KMS-11 (cell line): Measurements from ENCODE around the gene PRUNE2.

Source experiments
- H2AFZ ChIP-seq: fragments of 200-600 bp; sonication (generic); 2 replicates; pipeline ENCODE4 v1.6.1; 2016; ENCODE audit warnings: antibody characterized with exemption, mixed run types, low read depth
- H3K27ac ChIP-seq: fragments of 200-600 bp; sonication (generic); 2 replicates; pipeline ENCODE4 v1.6.1; 2016; ENCODE audit warnings: mild to moderate bottlenecking, mixed run types
- H3K27me3 ChIP-seq: fragments of 200-600 bp; sonication (generic); 2 replicates; pipeline ENCODE4 v1.6.1; 2017; ENCODE audit warnings: mild to moderate bottlenecking, low read depth, mixed run types, moderate library complexity; ENCODE audit not compliant: insufficient read depth
- H3K36me3 ChIP-seq: fragments of 200-600 bp; sonication (generic); 2 replicates; pipeline ENCODE4 v1.6.1; 2017; ENCODE audit warnings: mild to moderate bottlenecking, mixed run types; ENCODE audit not compliant: insufficient read depth
- H3K4me1 ChIP-seq: fragments of 200-600 bp; sonication (generic); 2 replicates; pipeline ENCODE4 v1.6.1; 2016; ENCODE audit warnings: mild to moderate bottlenecking, low read depth, mixed run types; ENCODE audit not compliant: poor library complexity, severe bottlenecking
- H3K4me2 ChIP-seq: fragments of 200-600 bp; sonication (generic); 2 replicates; pipeline ENCODE4 v1.7.0; 2016; ENCODE audit warnings: mild to moderate bottlenecking, mixed run types
- H3K4me3 ChIP-seq: fragments of 200-600 bp; sonication (generic); IDR thresholded peaks from 2 replicates; pipeline ENCODE4 v1.6.1; 2017; ENCODE audit warnings: low read depth, low read length, mixed read lengths; ENCODE audit not compliant: insufficient read depth
- H3K79me2 ChIP-seq: fragments of 200-600 bp; sonication (generic); 2 replicates; pipeline ENCODE4 v1.6.1; 2016; ENCODE audit warnings: low read depth, mixed run types; ENCODE audit not compliant: insufficient read depth
- H3K9ac ChIP-seq: fragments of 200-600 bp; sonication (generic); 2 replicates; pipeline ENCODE4 v1.6.1; 2016; ENCODE audit warnings: mild to moderate bottlenecking, mixed run types
- H4K20me1 ChIP-seq: fragments of 200-600 bp; sonication (generic); 2 replicates; pipeline ENCODE4 v1.6.1; 2016; ENCODE audit warnings: mild to moderate bottlenecking, mixed run types; ENCODE audit not compliant: insufficient read depth
- CTCF ChIP-seq: fragments of 200-600 bp; sonication (generic); conservative IDR thresholded peaks from 2 replicates; pipeline ENCODE4 v1.6.1; 2017; ENCODE audit warnings: low read depth, mild to moderate bottlenecking, antibody characterized with exemption, low read length, moderate library complexity, mixed read lengths

PRUNE2 gene

GRCh38 chr9:76603448-76603895 lies 302.4 kb downstream of the PRUNE2 start:
- H4K20me1 ChIP-seq = no peaks in the 10 kb centered on the region
- no peaks in the 10 kb centered on the region for H3K4me1 ChIP-seq
- H2AFZ ChIP-seq = no peak overlapping the region
- H3K27me3 ChIP-seq = no peaks in the 10 kb centered on the region
- no peaks in the 10 kb centered on the region for H3K36me3 ChIP-seq
- no peak overlapping the region for H3K4me3 ChIP-seq
- H3K79me2 ChIP-seq = no peaks in the 10 kb centered on the region
- TF ChIP-seq CTCF = no peak
- H3K4me2 ChIP-seq = no peak overlapping the region
- H3K9ac ChIP-seq = no peak overlapping the region
- H3K27ac ChIP-seq = no peak overlapping the region

- Histone ChIP-seq H3K79me2 (no peaks in the 10 kb centered on the region), H3K27me3 (no peaks in the 10 kb centered on the region), H3K36me3 (no peaks in the 10 kb centered on the region), H3K27ac (no peak overlapping the region), H3K4me1 (no peaks in the 10 kb centered on the region), H3K4me2 (no peak overlapping the region), H3K9ac (no peak overlapping the region), H3K4me3 (no peak overlapping the region), H4K20me1 (no peaks in the 10 kb centered on the region), H2AFZ (no peak overlapping the region)
- no peak for TF ChIP-seq CTCF
These were observed 303.7 kb downstream of the PRUNE2 start for GRCh38 chr9:76602199-76602598.

DNA sequence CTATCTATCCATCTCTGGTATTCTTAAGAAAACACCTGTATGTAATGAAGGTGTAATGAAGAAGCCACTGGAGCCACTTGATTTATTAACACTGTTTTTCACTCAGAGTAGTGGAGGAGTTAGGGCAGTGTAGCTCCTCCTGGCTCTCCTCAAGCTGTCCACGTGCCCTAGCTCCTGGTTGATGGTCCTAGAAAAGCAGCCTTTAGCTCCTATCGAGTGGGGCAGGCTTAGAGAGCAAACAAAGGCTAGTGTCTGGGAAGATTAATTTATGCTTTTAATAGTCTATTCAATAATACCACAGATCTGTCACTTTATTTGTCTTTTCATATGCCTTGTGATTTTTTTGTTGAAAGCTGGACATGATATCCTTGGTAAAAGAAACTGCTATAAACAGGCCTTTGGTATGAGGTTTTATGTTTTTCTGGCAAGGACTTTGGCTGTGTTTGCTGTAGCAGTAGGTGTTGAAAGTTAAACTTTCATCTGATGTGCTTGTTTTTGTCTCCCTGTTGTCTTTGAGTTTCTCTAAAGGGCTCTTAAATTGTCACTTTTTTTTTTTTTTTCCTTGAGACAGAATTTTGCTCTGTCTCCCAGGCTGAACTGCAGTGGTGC lies 305.8 kb downstream of the PRUNE2 start:
- Histone ChIP-seq H3K9ac (no peak overlapping the region), H3K4me3 (no peak overlapping the region), H3K79me2 (no peaks in the 10 kb centered on the region), H3K4me2 (no peak overlapping the region), H2AFZ (no peak overlapping the region), H3K27me3 (no peaks in the 10 kb centered on the region), H4K20me1 (no peaks in the 10 kb centered on the region), H3K27ac (no peak overlapping the region), H3K36me3 (no peaks in the 10 kb centered on the region), H3K4me1 (no peaks in the 10 kb centered on the region)
- TF ChIP-seq CTCF = no peak

- H2AFZ ChIP-seq = no peak overlapping the region
- H3K36me3 ChIP-seq = no peaks in the 10 kb centered on the region
- H3K4me3 ChIP-seq = no peak overlapping the region
- H4K20me1 ChIP-seq = no peaks in the 10 kb centered on the region
- H3K79me2 ChIP-seq = no peaks in the 10 kb centered on the region
- TF ChIP-seq CTCF = no peak
- peaks cover 11% of the 10 kb centered on the region for H3K4me1 ChIP-seq
- no peak overlapping the region for H3K9ac ChIP-seq
- no peak overlapping the region for H3K27ac ChIP-seq
- H3K27me3 ChIP-seq = no peaks in the 10 kb centered on the region
- H3K4me2 ChIP-seq = no peak overlapping the region
These were observed 306.9 kb downstream of the PRUNE2 start for GRCh38 chr9:76598981-76599380.
